Gastrocnemius medialis (tissue), 4 donors: ENCODE results near the gene PDZK1. TPM values are rescaled to one million over a fixed set of nuclear protein-coding genes. Genes with fewer than 3 reads are reported as not detected.

ENCODE experiments used
- ATAC-seq, 2 donors: fragments of 150-250 bp; one replicate each; pipeline ENCODE4 v1.9.1; 2016
- DNase-seq, 2 donors: peaks; one replicate each; pipeline ENCODE4 v3.0.0-alpha.2; 2019
- H3K27ac ChIP-seq, 4 donors: fragments of 200-600 bp; sonication (generic); 1 replicate in 1 of 4; 2 replicates in 3 of 4; pipeline ENCODE4 v1.5.1; 2016 to 2018; ENCODE audit warnings: mild to moderate bottlenecking in 2 of 4, moderate library complexity in 1 of 4
- H3K27me3 ChIP-seq, 3 donors: fragments of 200-600 bp; sonication (generic) in 2 of 3; 1 replicate in 1 of 3; 2 replicates in 2 of 3; pipeline versions ENCODE4 v1.5.1 to v1.6.0; 2016 to 2019; ENCODE audit warnings: mild to moderate bottlenecking in 1 of 3, moderate library complexity in 1 of 3
- H3K36me3 ChIP-seq, 2 donors: fragments of 200-600 bp; sonication (generic) in 1 of 2; one replicate each; pipeline ENCODE4 v1.5.1; 2017 to 2018
- H3K4me1 ChIP-seq, 2 donors: fragments of 200-600 bp; sonication (generic) in 1 of 2; one replicate each; pipeline ENCODE4 v1.5.1; 2016 to 2017; ENCODE audit warnings: mild to moderate bottlenecking in 2 of 2
- H3K4me3 ChIP-seq, 4 donors: fragments of 200-600 bp; sonication (generic) in 3 of 4; 1 replicate in 1 of 4; 2 replicates in 3 of 4; pipeline ENCODE4 v1.5.1; 2016 to 2019; ENCODE audit warnings: mild to moderate bottlenecking in 2 of 4
- H3K9me3 ChIP-seq, 3 donors: fragments of 200-600 bp; sonication (generic) in 2 of 3; 1 replicate in 1 of 3; 2 replicates in 2 of 3; pipeline ENCODE4 v1.5.1; 2016 to 2019
- CTCF ChIP-seq, 5 experiments: fragments of 450-650 bp in 3 of 5; fragments of 200-600 bp in 2 of 5; sonication (generic) in 2 of 5; IDR thresholded peaks in 4 of 5; conservative IDR thresholded peaks in 1 of 5; 1 replicate in 4 of 5; 2 replicates in 1 of 5; pipeline ENCODE4 v1.5.1; 2016 to 2019; ENCODE audit warnings: antibody characterized with exemption in 5 of 5, mild to moderate bottlenecking in 3 of 5, moderate library complexity in 3 of 5
- POLR2A ChIP-seq, 2 donors: fragments of 450-650 bp; IDR thresholded peaks; one replicate each; pipeline ENCODE4 v1.6.1; 2017; ENCODE audit warnings: antibody characterized with exemption in 2 of 2, mild to moderate bottlenecking in 2 of 2, moderate library complexity in 2 of 2
- in situ Hi-C, 4 donors: fragments of 200-750 bp; cut with MboI; loops; one replicate each; pipeline versions ENCODE4 v1.15.0 to v1.8.0; 2017; ENCODE audit warnings: low sequenced_read_pairs in 4 of 4
- intact Hi-C: fragments of 100-400 bp; cut with DNase I; formaldehyde crosslinking; loops from one replicate; pipeline ENCODE4 v1.15.1; 2023; ENCODE audit warnings: low total_unique reads
- total RNA-seq, 4 donors: library from RNA; depleted of rRNA; stranded (reverse); fragments of >200 nt; gene quantifications; one replicate each; pipeline versions ENCODE4 v1.1.0 to v1.2.3, GENCODE V29; 2016

PDZK1 gene
- total RNA-seq, 4 donors from 2014 or later = 0.44 TPM; not detected in 3

GRCh38 chr1:145714524-145715111, 7.5 kb upstream of the PDZK1 start:
- no peaks in the 10 kb centered on the region for H3K36me3 ChIP-seq
- TF ChIP-seq POLR2A (IDR thresholded peaks at IDR 0.05) (no peak), CTCF (IDR thresholded peaks at IDR 0.05 in 4 of 5, conservative IDR thresholded peaks at IDR 0.05 in 1 of 5) (no peak)
- H3K4me3 ChIP-seq = no peak overlapping the region
- H3K4me1 ChIP-seq = no peaks in the 10 kb centered on the region
- in situ Hi-C loops (no loop called here), intact Hi-C loops (no loop called here)
- no peaks in the 10 kb centered on the region for H3K9me3 ChIP-seq
- ATAC-seq (no peak), DNase-seq (no peak)
- no peaks in the 10 kb centered on the region for H3K27me3 ChIP-seq
- no peak overlapping the region for H3K27ac ChIP-seq

- ATAC-seq (no peak), DNase-seq (no peak)
- no peaks in the 10 kb centered on the region for H3K27me3 ChIP-seq
- intact Hi-C loops = no loop called here
- in situ Hi-C loops = no loop called here
- no peak overlapping the region for H3K27ac ChIP-seq
- H3K36me3 ChIP-seq = no peaks in the 10 kb centered on the region
- no peak overlapping the region for H3K4me3 ChIP-seq
- H3K4me1 ChIP-seq = no peaks in the 10 kb centered on the region
- TF ChIP-seq POLR2A (IDR thresholded peaks at IDR 0.05) (no peak), CTCF (IDR thresholded peaks at IDR 0.05 in 4 of 5, conservative IDR thresholded peaks at IDR 0.05 in 1 of 5) (no peak)
- no peaks in the 10 kb centered on the region for H3K9me3 ChIP-seq
Observed at GRCh38 chr1:145711213-145711651, 4.1 kb upstream of the PDZK1 start.

- DNase-seq = no peak
- ATAC-seq = no peak
- no peaks in the 10 kb centered on the region for H3K9me3 ChIP-seq
- H3K4me3 ChIP-seq = no peak overlapping the region
- intact Hi-C loops (no loop called here), in situ Hi-C loops (no loop called here)
- no peak overlapping the region for H3K27ac ChIP-seq
- TF ChIP-seq POLR2A (IDR thresholded peaks at IDR 0.05) = no peak
- TF ChIP-seq CTCF (IDR thresholded peaks at IDR 0.05 in 4 of 5, conservative IDR thresholded peaks at IDR 0.05 in 1 of 5) = no peak
- H3K27me3 ChIP-seq = no peaks in the 10 kb centered on the region
- H3K4me1 ChIP-seq = no peaks in the 10 kb centered on the region
- no peaks in the 10 kb centered on the region for H3K36me3 ChIP-seq
Observed at GRCh38 chr1:145710291-145711027, 3.3 kb upstream of the PDZK1 start.

GRCh38 chr1:145708063-145708462, 895 bp upstream of the PDZK1 start:
- TF ChIP-seq POLR2A (IDR thresholded peaks at IDR 0.05) (no peak), CTCF (IDR thresholded peaks at IDR 0.05 in 4 of 5, conservative IDR thresholded peaks at IDR 0.05 in 1 of 5) (no peak)
- no peaks in the 10 kb centered on the region for H3K27me3 ChIP-seq
- DNase-seq = no peak
- H3K36me3 ChIP-seq = no peaks in the 10 kb centered on the region
- in situ Hi-C loops = no loop called here
- ATAC-seq = no peak
- no peaks in the 10 kb centered on the region for H3K4me1 ChIP-seq
- no peak overlapping the region for H3K4me3 ChIP-seq
- intact Hi-C loops = no loop called here
- no peak overlapping the region for H3K27ac ChIP-seq
- no peaks in the 10 kb centered on the region for H3K9me3 ChIP-seq
